Fibroblast of lung (primary cell): ENCODE measurements around the gene RIPOR1.

ENCODE experiments used
- EZH2 ChIP-seq: IDR thresholded peaks from 2 replicates; pipeline ENCODE4 v1.5.1; 2012; ENCODE audit warnings: low read length, control low read depth, mild to moderate bottlenecking; ENCODE audit errors: missing control alignments
- TF ChIP-seq, protein P1 (sequence below), 2 donors: IDR thresholded peaks in 1 of 2; conservative IDR thresholded peaks in 1 of 2; 1 replicate in 1 of 2; 2 replicates in 1 of 2; pipeline ENCODE4 v1.5.1; 2011 to 2012; ENCODE audit warnings: low read length in 2 of 2, control low read depth in 1 of 2, inconsistent platforms in 1 of 2, low read depth in 1 of 2, mild to moderate bottlenecking in 1 of 2

DNA sequence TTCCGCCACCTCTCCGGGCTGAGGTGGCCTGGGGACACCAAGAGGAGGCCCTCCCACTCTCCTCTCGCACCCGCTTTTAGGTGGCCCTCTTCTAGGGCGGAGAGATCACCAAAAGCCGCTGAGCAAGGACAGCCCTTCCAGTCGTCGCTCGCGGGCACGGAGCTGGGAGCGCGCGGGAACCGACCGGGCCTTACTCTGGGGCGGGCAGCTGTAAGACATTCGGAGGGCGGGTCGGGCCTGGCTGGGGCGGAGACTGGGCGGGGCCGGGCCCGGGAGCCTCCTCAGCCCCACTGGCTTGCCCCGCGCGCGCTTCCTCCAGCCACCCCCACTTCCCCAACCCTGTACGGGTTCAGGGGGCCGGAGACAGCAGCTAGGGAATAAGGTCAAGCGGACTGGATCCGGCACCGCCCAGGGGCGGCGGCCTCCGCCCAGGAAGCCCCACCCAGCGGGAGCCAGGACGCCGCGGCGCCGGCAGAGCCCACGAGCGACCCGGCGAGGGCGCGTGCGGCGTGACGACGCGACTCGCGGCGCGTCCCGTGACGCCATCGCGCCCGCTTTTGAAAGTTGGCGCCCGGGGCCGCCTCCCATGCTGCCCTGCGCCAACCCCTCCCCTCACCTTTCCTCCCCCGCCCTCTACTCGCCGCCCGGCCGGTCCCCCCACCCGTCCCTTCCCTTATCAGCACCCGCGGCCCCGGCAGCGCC lies 33.3 kb downstream of the RIPOR1 start:
- TF ChIP-seq, protein P1, sequence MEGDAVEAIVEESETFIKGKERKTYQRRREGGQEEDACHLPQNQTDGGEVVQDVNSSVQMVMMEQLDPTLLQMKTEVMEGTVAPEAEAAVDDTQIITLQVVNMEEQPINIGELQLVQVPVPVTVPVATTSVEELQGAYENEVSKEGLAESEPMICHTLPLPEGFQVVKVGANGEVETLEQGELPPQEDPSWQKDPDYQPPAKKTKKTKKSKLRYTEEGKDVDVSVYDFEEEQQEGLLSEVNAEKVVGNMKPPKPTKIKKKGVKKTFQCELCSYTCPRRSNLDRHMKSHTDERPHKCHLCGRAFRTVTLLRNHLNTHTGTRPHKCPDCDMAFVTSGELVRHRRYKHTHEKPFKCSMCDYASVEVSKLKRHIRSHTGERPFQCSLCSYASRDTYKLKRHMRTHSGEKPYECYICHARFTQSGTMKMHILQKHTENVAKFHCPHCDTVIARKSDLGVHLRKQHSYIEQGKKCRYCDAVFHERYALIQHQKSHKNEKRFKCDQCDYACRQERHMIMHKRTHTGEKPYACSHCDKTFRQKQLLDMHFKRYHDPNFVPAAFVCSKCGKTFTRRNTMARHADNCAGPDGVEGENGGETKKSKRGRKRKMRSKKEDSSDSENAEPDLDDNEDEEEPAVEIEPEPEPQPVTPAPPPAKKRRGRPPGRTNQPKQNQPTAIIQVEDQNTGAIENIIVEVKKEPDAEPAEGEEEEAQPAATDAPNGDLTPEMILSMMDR (conservative IDR thresholded peaks at IDR 0.05 in 1 of 2, IDR thresholded peaks at IDR 0.05 in 1 of 2; ENCODE audit: low read depth in 1 of 2, low read length in 2 of 2) = no peak
- TF ChIP-seq EZH2 = no peak
